GM12891 (cell line): ENCODE data around the gene IRX5.

Experiments used
- POLR2A ChIP-seq: IDR thresholded peaks from 2 replicates; pipeline ENCODE4 v1.6.1; 2011; ENCODE audit warnings: low read depth, low read length, control low read depth
- POLR2AphosphoS5 ChIP-seq: IDR thresholded peaks from 2 replicates; pipeline ENCODE4 v1.6.1; 2011; ENCODE audit warnings: low read depth, low read length, control low read depth
- SPI1 ChIP-seq: IDR thresholded peaks from 2 replicates; pipeline ENCODE4 v1.6.1; 2011; ENCODE audit warnings: low read depth, low read length, control low read depth
- TAF1 ChIP-seq: IDR thresholded peaks from 2 replicates; pipeline ENCODE4 v1.6.1; 2011; ENCODE audit warnings: low read depth, low read length, control low read depth

DNA sequence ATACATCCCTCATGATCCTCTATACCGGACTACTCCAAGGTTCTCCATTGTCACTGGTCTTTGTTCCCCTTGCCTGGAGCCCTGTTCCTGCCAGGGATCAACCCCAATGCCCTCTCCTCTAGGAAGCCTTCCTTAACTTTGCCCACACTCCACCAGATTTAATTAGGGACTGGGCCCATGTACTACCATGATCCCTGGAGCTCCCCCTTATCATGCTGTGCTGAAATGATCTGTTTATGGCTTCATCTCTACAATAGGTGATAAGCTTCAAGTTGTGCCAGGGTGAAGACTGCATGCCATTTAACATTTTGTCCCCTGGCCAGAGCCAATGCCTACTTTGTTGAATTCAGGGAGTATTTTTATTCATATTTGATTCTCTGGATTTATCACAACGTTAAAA lies 17.9 kb upstream of the IRX5 start:
- no peak for TF ChIP-seq POLR2AphosphoS5
- no peak for TF ChIP-seq POLR2A
- TF ChIP-seq TAF1 = no peak
- no peak for TF ChIP-seq SPI1
